GM19463 (cell line): ENCODE measurements around the gene NUDT3.
"Not testable (repeated sequence)": the region's sequence is repeated elsewhere in the genome, so short reads cannot be mapped to it uniquely, and the experiment has no call there.

Experiments used
- ATAC-seq: cut with Tn5 transposase; IDR thresholded peaks from one replicate; pipeline ENCODE4 v1.9.1; 2021; ENCODE audit warnings: mild to moderate bottlenecking, moderate library complexity; ENCODE audit not compliant: unreplicated experiment

NUDT3 gene

GRCh38 chr6:34267746-34268145 is 124.7 kb downstream of the NUDT3 start:
- no peak for ATAC-seq

DNA sequence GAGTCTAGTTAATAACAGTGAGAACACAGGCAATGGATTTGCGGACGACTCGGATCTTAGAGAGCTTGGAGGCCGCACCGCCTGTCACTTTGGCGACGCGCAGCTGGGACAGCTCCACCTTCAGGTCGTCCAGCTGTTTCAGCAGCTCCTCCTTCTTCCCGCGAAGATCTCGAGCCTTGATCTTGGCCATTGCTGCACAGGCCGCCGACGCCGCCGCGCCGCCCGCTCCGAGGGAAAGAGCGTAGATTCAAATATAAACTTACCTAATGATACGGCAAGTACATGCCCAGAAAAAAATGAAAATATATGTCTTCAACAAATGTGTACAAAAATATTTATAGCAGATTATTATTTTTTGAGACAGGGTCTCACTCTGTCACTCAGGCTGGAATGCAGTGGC is 129.0 kb downstream of the NUDT3 start:
- ATAC-seq = not testable (repeated sequence)

DNA sequence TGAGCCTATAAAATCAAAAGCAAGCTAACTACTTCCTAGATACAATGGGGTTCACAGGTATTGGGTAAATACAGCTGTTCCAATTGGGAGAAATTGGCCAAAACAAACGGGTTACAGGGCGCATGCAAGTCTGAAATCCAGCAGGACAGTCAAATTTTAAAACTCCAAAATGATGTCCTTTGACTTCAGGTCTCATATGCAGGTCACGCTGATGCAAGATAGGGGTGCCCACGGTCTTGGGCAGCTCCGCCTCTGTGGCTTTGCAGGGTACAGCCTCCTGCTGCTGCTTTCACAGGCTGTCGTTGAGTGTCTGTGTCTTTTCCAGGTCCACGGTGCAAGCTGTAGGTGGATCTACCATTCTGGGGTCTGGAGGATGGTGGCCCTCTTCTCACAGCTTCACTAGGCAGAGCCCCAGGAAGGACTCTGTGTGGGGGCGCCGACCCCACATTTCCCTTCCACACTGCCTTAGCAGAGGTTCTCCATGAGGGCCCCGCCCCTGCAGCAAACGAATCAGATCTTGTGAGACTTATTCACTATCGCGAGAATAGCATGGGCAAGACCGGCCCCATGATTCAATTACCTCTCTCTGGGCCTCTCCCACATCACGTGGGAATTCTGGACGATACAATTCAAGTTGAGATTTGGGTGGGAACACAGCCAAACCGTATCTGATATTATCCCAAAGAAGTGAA is 131.7 kb downstream of the NUDT3 start:
- no peak for ATAC-seq

GRCh38 chr6:34259529-34260069 is 132.9 kb downstream of the NUDT3 start:
- no peak for ATAC-seq

GRCh38 chr6:34252395-34252794 is 140.1 kb downstream of the NUDT3 start:
- not testable (repeated sequence) for ATAC-seq

DNA sequence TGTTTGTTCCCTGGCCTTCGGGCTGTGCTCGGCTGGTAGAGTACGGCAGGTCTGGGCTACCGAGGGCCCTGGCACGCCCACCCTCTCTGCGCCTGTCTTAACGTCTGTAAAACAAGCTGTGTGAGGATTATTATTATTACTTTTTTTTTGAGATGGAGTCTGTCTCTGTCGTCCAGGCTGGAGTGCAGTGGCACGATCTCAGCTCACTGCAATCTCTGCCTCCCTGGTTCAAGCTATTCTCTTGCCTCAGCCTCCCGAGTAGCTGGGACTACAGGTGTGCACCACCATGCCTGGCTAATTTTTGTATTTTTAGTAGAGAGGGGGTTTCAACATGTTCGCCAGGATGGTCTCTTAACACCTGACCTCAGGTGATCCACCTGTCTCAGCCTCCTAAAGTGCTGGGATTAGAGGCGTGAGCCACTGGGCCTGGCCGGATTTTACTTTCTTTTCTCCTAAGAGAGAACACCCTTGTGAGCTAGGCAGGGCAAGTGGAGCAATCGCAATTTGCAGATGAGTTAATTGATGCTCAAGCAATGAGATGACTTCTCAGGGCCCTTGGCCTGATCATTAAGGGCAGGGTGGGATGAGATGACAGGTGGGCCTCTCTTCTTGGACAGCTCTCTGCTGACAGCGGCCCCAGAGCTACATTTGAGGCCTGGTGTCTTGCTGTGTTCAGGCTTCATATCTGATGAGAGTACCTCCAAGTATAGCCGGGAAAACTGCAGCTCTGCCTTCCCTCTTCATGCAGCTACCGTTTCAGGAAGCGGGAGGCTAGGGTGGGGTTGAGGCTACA is 142.8 kb downstream of the NUDT3 start:
- peak; percentile 34 for ATAC-seq

- peak; percentile 76 for ATAC-seq
Measured at GRCh38 chr6:34248727-34249468, 143.6 kb downstream of the NUDT3 start, which contains the start of gene SMIM29. TSS of gene SMIM29 (minus strand) at chr6:34249006. CDS start at chr6:34247791, 1,215 bp downstream.

GRCh38 chr6:34248198-34248726 is 144.2 kb downstream of the NUDT3 start:
- ATAC-seq = no peak

GRCh38 chr6:34247481-34248197 is 144.8 kb downstream of the NUDT3 start:
- ATAC-seq = no peak

DNA sequence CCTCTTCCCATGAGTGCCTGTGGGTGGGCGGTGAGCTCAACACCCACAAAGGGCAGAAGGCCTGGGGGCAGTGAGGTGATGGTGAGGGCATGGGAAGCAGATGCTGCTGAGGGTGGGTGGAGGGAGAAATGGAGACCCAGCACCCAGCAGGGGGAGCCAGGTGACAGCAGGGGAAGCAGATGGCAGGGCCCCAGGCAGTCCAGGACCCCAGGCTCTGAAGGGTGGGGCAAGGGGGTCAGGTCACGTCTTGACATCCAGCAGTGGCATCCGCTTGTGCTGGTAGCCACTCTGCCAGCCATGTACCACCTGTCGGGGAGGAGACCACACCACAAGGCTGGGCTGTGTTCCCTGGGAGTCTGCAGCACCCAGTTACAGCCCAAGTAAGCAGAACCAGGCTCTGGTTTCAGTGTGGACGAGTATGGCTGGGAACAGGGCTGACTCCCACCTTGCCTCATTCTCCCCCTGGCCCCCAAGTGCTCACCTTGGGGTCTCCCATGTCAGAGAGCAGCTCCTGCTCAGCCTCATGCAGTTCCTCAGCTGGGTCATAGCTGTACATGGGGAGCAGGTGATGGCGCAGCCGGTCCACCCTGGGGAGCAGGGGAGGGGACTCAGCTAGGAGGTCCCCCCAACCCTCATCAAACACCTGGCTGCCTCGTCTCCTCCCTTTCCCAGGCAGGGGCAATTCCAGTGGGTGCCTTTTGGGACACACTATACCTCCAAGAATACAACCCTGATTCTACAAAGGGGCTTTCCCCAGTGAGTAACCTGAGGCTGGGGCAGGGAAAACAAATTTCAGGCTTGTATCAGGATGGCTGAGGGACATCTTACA is 145.7 kb downstream of the NUDT3 start:
- ATAC-seq = no peak

- no peak for ATAC-seq
Measured at GRCh38 chr6:34246249-34246562, 146.3 kb downstream of the NUDT3 start.

GRCh38 chr6:34245761-34246140 is 146.7 kb downstream of the NUDT3 start:
- ATAC-seq = not testable (repeated sequence)

DNA sequence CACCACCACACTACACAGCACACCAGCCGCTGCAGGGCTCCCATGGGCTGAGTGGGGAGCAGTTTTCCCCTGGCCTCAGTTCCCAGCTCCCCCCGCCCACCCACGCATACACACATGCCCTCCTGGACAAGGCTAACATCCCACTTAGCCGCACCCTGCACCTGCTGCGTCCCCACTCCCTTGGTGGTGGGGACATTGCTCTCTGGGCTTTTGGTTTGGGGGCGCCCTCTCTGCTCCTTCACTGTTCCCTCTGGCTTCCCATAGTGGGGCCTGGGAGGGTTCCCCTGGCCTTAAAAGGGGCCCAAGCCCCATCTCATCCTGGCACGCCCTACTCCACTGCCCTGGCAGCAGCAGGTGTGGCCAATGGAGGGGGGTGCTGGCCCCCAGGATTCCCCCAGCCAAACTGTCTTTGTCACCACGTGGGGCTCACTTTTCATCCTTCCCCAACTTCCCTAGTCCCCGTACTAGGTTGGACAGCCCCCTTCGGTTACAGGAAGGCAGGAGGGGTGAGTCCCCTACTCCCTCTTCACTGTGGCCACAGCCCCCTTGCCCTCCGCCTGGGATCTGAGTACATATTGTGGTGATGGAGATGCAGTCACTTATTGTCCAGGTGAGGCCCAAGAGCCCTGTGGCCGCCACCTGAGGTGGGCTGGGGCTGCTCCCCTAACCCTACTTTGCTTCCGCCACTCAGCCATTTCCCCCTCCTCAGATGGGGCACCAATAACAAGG is 147.3 kb downstream of the NUDT3 start:
- not testable (repeated sequence) for ATAC-seq

DNA sequence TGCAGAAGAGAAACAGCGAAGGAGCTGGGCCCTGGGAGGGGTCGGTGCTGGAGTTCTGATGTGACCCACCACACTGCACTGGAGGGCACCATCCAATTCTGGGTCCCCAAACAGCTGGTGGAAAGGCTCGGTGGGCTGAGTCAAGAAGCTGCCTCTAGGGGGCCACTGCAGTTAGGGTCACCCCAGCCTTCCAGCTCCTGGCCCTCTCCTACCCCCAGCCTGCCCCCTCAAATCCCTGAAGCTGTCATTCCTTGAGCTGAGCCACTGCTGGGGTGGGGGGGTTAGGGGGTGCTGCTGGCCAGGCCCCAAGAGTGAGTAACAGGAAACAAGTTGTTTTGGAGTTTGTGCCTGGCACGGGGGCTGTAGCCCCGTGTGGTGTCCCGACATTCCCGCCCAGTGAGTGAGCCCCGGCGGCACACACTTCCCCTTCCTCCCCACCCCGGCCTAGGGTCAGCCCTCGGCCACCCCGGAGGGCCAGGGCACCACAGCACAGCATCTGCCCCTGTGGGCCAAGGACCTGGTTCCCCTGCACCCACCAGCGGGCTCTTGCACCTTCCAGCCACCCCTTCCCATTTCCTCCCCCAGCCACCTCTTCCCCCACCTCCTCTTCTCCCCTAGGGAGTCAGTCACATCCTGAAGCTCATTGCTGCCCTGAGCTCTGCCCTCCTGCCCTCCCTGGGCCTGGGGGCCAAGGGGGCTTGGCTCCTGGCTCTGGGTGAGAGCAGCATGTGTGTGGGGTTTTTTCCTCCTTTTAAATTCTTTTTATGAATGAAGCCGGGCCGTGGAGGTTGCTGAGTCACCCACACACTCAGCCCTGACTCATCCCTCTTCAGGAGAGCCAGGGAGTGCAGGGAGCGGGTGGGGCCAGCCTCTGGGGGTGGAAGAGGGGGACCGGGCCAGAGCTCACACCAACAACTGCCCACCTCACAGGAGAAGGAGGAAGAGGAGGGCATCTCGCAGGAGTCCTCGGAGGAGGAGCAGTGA is 148.3 kb downstream of the NUDT3 start:
- ATAC-seq = no peak

- no peak for ATAC-seq
Measured at GRCh38 chr6:34243131-34243771, 149.2 kb downstream of the NUDT3 start.

GRCh38 chr6:34242252-34243130 is 150.0 kb downstream of the NUDT3 start:
- no peak for ATAC-seq
